Activated CD8-positive, alpha-beta T cell treated with anti-CD3 and anti-CD28 coated beads, Interleukin-2, amount 10 ng/mL, durations not matched to agents 7 days and 5 days (primary cell): ENCODE measurements around the gene AOPEP. TPM values are rescaled to one million over a fixed set of nuclear protein-coding genes. Genes with fewer than 3 reads are reported as not detected.

Experiments used
- ATAC-seq: fragments of 150-1000 bp; cut with Tn5 transposase; one replicate; pipeline ENCODE4 v1.10.0; 2021; ENCODE audit warnings: moderate library complexity
- CTCF ChIA-PET: fragments of 350-600 bp; sonication (Branson Sonifier 250); formaldehyde crosslinking; loops from one replicate; lab custom pipeline; 2021; ENCODE audit warnings: antibody characterized with exemption; lab: Charles Lee
- POLR2A ChIA-PET: fragments of 350-600 bp; sonication (Branson Sonifier 250); formaldehyde crosslinking; loops from one replicate; lab custom pipeline; 2021; ENCODE audit warnings: antibody characterized with exemption; lab: Charles Lee
- DNase-seq: peaks from one replicate; pipeline ENCODE4 v3.0.0-alpha.2; 2020
- H3K27ac Mint-ChIP-seq: one replicate; pipeline ENCODE4 v1.8.0; 2021; ENCODE audit warnings: mild to moderate bottlenecking, mixed read lengths
- H3K27me3 Mint-ChIP-seq: one replicate; pipeline ENCODE4 v1.8.0; 2021; ENCODE audit warnings: low read depth, mixed read lengths
- H3K36me3 Mint-ChIP-seq: one replicate; pipeline ENCODE4 v1.8.0; 2021; ENCODE audit warnings: low read depth, mixed read lengths
- H3K4me1 Mint-ChIP-seq: one replicate; pipeline ENCODE4 v1.8.0; 2021; ENCODE audit warnings: low read depth, mixed read lengths
- H3K4me3 Mint-ChIP-seq: one replicate; pipeline ENCODE4 v1.8.0; 2021; ENCODE audit warnings: mild to moderate bottlenecking, mixed read lengths
- H3K9me3 Mint-ChIP-seq: one replicate; pipeline ENCODE4 v1.8.0; 2022; ENCODE audit warnings: mixed read lengths; ENCODE audit not compliant: insufficient read depth
- total RNA-seq, 2 experiments: library from RNA; stranded (reverse); gene quantifications; one replicate each; pipeline ENCODE4 v1.2.3, GENCODE V29; 2021

AOPEP gene
- total RNA-seq, 2 experiments from 2014 or later = 7.2 to 8.9 TPM

GRCh38 chr9:95090871-95091577 is 364.5 kb downstream of the AOPEP start:
- Mint-ChIP-seq H3K27ac (no peak overlapping the region), H3K36me3 (no peaks in the 10 kb centered on the region), H3K4me1 (peaks cover 9% of the 10 kb centered on the region), H3K27me3 (no peaks in the 10 kb centered on the region), H3K4me3 (no peak overlapping the region), H3K9me3 (no peaks in the 10 kb centered on the region)
- CTCF ChIA-PET = no interaction called here
- ATAC-seq (no peak), DNase-seq (no peak)
- POLR2A ChIA-PET = no interaction called here

GRCh38 chr9:95091601-95092261 is 365.2 kb downstream of the AOPEP start:
- peaks cover 9% of the 10 kb centered on the region for H3K4me1 Mint-ChIP-seq
- no peaks in the 10 kb centered on the region for H3K36me3 Mint-ChIP-seq
- H3K9me3 Mint-ChIP-seq = no peaks in the 10 kb centered on the region
- no peak overlapping the region for H3K27ac Mint-ChIP-seq
- POLR2A ChIA-PET = no interaction called here
- H3K27me3 Mint-ChIP-seq = no peaks in the 10 kb centered on the region
- ATAC-seq (no peak), DNase-seq (no peak)
- H3K4me3 Mint-ChIP-seq = no peak overlapping the region
- CTCF ChIA-PET = interaction anchor here (1.4 kb wide), 1 partner anchor 36 kb away, joined by 4 read pairs; no protein-coding TSS in a partner anchor

- ATAC-seq (no peak), DNase-seq (no peak)
- Mint-ChIP-seq H3K27me3 (no peaks in the 10 kb centered on the region), H3K9me3 (no peaks in the 10 kb centered on the region), H3K4me1 (peaks cover 9% of the 10 kb centered on the region), H3K27ac (no peak overlapping the region), H3K36me3 (no peaks in the 10 kb centered on the region), H3K4me3 (no peak overlapping the region)
- ChIA-PET POLR2A (interaction anchor here (0.6 kb wide), 1 partner anchor 138 kb away, joined by 3 read pairs; no protein-coding TSS in a partner anchor), CTCF (interaction anchor here (1.4 kb wide), 1 partner anchor 35 kb away, joined by 4 read pairs; no protein-coding TSS in a partner anchor)
Measured at GRCh38 chr9:95092262-95093072, 366.0 kb downstream of the AOPEP start.

- no peaks in the 10 kb centered on the region for H3K36me3 Mint-ChIP-seq
- DNase-seq = no peak
Measured at GRCh38 chr9:95093586-95093985, 367.1 kb downstream of the AOPEP start.

GRCh38 chr9:95094002-95094401 is 367.5 kb downstream of the AOPEP start:
- Mint-ChIP-seq H3K36me3 (no peaks in the 10 kb centered on the region), H3K27me3 (no peaks in the 10 kb centered on the region), H3K27ac (no peak overlapping the region), H3K9me3 (no peaks in the 10 kb centered on the region), H3K4me3 (no peak overlapping the region), H3K4me1 (peaks cover 9% of the 10 kb centered on the region)
- ChIA-PET POLR2A (no interaction called here), CTCF (no interaction called here)
- ATAC-seq = no peak
- DNase-seq = no peak

More at GRCh38 chr9:95093586-95093985, 367.1 kb downstream of the AOPEP start:
- Mint-ChIP-seq H3K9me3 (no peaks in the 10 kb centered on the region), H3K27me3 (no peaks in the 10 kb centered on the region), H3K4me1 (peaks cover 9% of the 10 kb centered on the region), H3K4me3 (no peak overlapping the region), H3K27ac (no peak overlapping the region)
- ChIA-PET POLR2A (no interaction called here), CTCF (no interaction called here)
- no peak for ATAC-seq

- Mint-ChIP-seq H3K27ac (no peak overlapping the region), H3K4me1 (peaks cover 9% of the 10 kb centered on the region), H3K4me3 (no peak overlapping the region), H3K27me3 (no peaks in the 10 kb centered on the region), H3K36me3 (no peaks in the 10 kb centered on the region), H3K9me3 (no peaks in the 10 kb centered on the region)
- POLR2A ChIA-PET = no interaction called here
- CTCF ChIA-PET = no interaction called here
- no peak for ATAC-seq
- DNase-seq = no peak
Measured at GRCh38 chr9:95095641-95096355, 369.3 kb downstream of the AOPEP start.

- H3K27ac Mint-ChIP-seq = no peak overlapping the region
- no peaks in the 10 kb centered on the region for H3K27me3 Mint-ChIP-seq
- H3K4me3 Mint-ChIP-seq = no peak overlapping the region
- DNase-seq (no peak), ATAC-seq (no peak)
- H3K9me3 Mint-ChIP-seq = no peaks in the 10 kb centered on the region
- ChIA-PET POLR2A (no interaction called here), CTCF (no interaction called here)
- no peaks in the 10 kb centered on the region for H3K36me3 Mint-ChIP-seq
- H3K4me1 Mint-ChIP-seq = peaks cover 9% of the 10 kb centered on the region
Measured at GRCh38 chr9:95096381-95096780, 369.9 kb downstream of the AOPEP start.

- Mint-ChIP-seq H3K4me3 (no peak overlapping the region), H3K4me1 (peaks cover 9% of the 10 kb centered on the region), H3K27me3 (no peaks in the 10 kb centered on the region), H3K36me3 (no peaks in the 10 kb centered on the region), H3K9me3 (no peaks in the 10 kb centered on the region), H3K27ac (no peak overlapping the region)
- CTCF ChIA-PET = no interaction called here
- ATAC-seq = no peak
- no peak for DNase-seq
- POLR2A ChIA-PET = no interaction called here
Measured at GRCh38 chr9:95096807-95097206, 370.3 kb downstream of the AOPEP start.

GRCh38 chr9:95097279-95097678 is 370.8 kb downstream of the AOPEP start:
- ATAC-seq = no peak
- POLR2A ChIA-PET = no interaction called here
- Mint-ChIP-seq H3K4me1 (peaks cover 8% of the 10 kb centered on the region), H3K9me3 (no peaks in the 10 kb centered on the region), H3K27ac (no peak overlapping the region), H3K27me3 (no peaks in the 10 kb centered on the region), H3K4me3 (no peak overlapping the region), H3K36me3 (no peaks in the 10 kb centered on the region)
- no peak for DNase-seq
- CTCF ChIA-PET = no interaction called here

- no peak for ATAC-seq
- CTCF ChIA-PET = interaction anchor here (1.8 kb wide), 1 partner anchor 12 kb away, joined by 5 read pairs; no protein-coding TSS in a partner anchor
- no peak for DNase-seq
- Mint-ChIP-seq H3K27ac (no peak overlapping the region), H3K4me3 (no peak overlapping the region), H3K4me1 (no peaks in the 10 kb centered on the region), H3K27me3 (no peaks in the 10 kb centered on the region), H3K9me3 (no peaks in the 10 kb centered on the region), H3K36me3 (no peaks in the 10 kb centered on the region)
- POLR2A ChIA-PET = no interaction called here
Measured at GRCh38 chr9:95098391-95098921, 372.0 kb downstream of the AOPEP start.

GRCh38 chr9:95099321-95100070 is 373.0 kb downstream of the AOPEP start:
- ATAC-seq (no peak), DNase-seq (no peak)
- Mint-ChIP-seq H3K36me3 (no peaks in the 10 kb centered on the region), H3K9me3 (no peaks in the 10 kb centered on the region), H3K27ac (no peak overlapping the region), H3K27me3 (no peaks in the 10 kb centered on the region), H3K4me1 (no peaks in the 10 kb centered on the region), H3K4me3 (no peak overlapping the region)
- ChIA-PET CTCF (interaction anchor here (1.8 kb wide), 1 partner anchor 11 kb away, joined by 5 read pairs; no protein-coding TSS in a partner anchor), POLR2A (no interaction called here)
